G401.6 (cell line): ENCODE measurements around the gene CALML5.

Experiments
- FAIRE-seq: peaks from 2 replicates; lab custom pipeline; 2012; peaks lifted over from hg19 to GRCh38; lab: Jason Lieb, UNC

The CALML5 gene

DNA sequence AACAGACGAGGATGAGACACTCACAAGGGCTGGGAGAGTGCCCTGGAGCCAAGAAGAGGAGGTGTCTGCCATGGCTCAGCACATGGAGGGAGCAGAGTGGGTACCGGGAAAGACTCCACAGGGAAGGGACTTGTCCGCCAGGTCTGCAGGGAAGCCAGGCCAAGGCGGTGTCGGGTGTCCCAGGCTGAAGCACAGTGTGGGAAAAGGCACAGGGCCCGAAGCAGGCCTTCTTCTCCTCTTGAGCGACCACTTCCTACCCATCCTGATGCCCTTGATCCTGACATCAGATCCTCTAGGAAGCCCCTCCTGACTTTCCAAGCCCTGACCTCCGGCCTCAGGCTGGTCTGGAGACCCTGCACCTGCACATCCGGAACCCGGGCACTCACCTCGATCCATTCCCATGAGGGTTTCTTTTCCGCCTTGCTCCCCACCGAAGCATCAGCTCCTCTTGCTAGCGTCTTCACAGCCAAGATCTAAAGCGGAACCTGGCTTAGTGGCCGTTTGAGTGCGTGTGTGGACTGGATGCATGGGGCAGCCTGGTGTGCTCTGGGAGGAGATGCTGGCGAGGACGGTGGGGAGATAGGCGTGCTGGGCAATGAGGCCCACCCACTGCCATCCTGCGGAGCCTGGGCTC is 33.8 kb upstream of the CALML5 start:
- FAIRE-seq: no peak

DNA sequence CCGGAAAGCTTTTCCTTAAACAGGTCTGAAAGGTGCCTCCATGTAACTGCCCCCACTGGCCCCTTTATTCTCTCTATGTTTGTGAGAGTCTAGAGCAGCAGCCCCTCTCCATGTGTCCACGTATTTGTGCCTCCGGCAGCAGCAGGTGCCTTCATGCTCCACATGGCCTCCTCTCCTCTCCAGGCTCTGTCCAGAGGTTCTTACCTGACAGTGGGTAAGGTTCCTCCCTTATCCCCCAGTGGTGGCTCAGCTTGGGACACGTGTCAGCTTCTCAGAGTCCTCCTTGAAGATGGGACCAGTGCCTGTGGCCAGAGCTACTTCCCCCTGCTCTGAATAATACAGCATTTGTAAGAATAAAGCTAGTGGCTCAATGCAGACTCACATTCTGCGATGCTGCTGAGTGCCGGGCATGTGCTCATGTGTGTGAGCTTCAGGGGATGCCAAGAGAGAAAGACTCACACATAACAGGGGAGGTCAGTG is 33.3 kb upstream of the CALML5 start:
- no peak for FAIRE-seq

DNA sequence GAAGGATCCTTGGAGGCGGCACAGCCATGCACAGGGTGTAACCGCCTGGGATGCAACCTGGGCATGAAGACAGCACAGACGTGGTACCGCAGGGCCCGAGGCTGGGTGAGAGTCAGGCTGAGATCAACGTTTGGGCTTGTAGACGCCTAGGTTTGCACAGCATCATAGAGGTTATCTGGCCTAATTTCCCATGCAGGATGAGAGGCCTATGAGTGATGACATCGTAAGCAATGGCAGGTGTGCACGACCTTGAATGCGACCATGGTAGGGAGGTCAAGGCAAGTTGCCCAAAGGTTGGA is 32.9 kb upstream of the CALML5 start:
- no peak for FAIRE-seq

DNA sequence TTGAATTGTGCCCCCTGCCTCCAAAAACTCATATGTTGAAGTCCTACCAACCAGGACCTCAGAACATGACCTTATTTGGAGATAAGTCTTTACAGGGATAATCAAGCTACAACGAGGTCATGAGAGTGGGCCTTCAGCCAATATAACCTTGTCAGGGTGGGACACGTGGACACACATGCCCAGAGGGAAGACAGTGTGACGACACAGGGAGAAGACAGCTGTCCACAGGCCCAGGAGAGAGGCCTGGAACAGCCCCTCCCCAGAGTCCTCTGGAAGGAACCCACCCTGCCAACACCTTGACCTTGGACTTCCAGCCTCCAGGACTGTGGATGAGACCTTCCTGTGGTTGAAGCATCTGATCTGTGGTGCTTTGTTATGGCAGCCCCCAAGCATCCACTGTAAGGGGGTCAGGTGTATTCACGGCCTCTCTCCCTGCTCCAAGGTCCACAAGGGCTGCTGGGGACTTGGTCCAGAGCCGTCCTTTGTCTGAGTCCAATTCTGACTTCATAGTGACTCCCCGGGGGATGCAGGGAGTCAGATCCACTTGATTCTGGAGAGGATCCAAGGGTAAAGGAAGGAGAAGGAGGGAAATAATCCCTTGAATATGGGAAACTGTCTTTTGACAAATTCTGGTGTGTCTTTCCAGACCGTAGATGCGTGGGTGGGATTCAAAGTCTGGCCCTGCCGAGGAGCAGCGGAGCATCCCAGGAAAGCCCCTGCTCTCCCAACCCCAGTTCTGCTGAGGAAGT is 32.4 kb upstream of the CALML5 start:
- no peak for FAIRE-seq

DNA sequence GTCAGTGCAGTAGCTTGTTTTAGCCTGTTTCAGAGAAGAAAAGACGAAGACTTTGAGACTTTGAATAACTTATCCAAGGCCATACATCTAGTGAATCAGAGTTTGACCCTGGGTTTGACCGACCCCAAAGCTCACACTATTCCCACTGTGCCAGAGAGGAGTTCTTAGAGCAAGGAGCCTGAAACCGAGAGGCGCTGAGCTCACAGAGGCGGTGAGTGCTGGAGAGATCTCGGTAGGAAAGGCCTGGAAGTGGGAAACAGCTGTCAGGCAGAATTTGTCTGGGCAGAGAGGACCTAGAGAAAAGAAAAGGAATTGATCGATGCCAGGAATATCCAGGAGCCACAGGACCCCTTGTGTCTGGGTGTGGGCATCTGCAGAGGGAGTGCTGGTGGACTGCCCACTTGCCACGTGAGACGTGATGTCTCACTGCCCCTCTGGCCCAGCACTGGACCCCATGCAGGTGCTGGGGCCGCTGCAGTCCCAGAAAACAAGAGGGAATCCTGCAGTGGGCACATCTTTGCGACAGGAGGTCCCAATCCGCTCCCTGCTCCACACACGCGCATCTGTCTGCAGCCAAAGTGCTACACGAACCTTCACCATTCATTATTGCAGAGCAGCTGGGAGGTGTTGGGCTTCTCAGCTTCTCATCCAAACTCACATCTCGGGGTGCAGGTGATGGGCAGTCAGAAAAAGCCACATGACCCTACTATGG is 31.6 kb upstream of the CALML5 start:
- no peak for FAIRE-seq

DNA sequence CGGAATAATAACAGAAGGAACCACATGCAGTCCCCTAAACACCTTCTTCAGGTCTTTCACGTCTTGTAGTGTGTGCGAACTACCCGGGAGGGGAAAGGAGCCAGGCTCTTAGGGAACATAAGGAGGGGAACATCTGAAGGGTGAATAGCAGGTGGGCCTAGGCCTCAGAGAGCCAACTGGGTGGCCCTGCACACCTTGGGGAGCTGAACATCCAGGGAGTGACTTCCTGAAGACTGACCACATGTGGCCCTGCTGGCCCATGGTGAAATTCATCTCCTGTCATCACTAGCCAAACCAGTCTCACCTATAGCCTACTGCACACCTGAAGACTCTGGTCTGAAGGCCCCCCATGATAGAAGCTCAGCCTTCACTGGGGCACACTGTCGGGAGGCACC is 31.0 kb upstream of the CALML5 start:
- no peak for FAIRE-seq

DNA sequence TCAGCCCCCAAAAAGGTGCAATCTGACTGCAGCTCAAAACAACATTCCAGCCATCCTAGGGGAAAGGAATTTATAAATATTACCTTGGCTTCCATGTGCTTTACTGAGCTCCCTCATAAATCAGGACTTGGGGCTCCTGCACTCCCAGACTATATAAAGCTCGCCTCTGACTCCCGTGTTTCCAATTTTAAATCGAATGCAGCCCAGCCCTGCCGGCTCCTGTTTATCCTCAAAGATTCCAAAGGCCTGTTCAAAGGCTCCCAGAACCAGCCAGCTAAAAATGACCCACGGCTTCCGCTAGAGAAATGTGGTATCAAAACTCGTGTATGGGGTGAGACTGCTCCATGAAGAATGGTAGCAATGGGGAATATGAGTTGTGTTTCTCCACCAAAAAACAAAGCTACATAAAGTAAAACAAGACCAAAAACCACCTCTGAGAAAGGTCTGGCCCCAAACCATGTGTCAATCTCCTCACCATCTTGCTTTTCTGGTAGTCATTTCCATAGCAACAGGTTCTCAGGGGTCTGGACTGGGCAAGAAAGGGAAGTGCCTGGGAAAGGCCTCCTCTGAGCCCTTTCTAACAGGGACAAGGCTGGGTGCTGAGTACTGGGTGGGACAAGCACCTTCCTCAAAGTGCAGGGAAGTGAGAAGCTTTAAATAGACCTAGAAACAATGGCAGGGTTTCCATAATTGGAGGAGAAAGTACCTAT is 30.5 kb upstream of the CALML5 start:
- FAIRE-seq: no peak

DNA sequence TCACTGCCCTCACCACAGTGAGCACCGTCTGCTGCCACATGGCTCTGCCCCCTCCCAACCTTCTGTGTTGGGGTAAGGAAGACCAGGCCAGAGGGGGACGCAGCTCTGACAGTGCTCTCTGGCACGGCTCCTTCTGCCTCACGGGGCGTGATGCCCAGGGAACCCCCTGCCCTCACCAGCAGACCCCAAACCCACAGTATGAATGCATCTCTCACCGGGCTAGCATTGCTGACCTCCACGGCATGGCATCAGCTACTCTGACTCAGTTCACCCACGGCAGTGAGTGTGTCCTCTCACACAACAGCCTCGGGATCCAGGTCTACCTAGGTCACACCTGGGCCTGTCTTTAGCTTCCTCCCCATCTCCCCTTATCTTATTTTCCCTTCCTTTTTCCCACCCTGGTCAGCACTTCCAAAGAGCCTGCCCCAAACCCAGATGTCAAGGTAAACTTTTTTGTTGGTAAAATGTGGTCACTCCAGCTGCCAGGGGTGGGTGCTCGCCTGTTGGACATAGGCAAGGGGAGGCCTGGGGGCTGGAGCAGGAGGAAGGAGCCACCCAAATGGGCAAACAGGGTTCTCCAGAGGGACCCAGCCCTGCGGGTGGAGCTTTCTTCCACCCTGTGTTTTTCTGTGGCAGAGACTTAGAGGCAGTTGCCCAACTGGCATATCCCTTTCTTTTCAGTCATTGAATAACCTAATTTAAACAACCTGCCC is 29.8 kb upstream of the CALML5 start:
- FAIRE-seq: no peak

DNA sequence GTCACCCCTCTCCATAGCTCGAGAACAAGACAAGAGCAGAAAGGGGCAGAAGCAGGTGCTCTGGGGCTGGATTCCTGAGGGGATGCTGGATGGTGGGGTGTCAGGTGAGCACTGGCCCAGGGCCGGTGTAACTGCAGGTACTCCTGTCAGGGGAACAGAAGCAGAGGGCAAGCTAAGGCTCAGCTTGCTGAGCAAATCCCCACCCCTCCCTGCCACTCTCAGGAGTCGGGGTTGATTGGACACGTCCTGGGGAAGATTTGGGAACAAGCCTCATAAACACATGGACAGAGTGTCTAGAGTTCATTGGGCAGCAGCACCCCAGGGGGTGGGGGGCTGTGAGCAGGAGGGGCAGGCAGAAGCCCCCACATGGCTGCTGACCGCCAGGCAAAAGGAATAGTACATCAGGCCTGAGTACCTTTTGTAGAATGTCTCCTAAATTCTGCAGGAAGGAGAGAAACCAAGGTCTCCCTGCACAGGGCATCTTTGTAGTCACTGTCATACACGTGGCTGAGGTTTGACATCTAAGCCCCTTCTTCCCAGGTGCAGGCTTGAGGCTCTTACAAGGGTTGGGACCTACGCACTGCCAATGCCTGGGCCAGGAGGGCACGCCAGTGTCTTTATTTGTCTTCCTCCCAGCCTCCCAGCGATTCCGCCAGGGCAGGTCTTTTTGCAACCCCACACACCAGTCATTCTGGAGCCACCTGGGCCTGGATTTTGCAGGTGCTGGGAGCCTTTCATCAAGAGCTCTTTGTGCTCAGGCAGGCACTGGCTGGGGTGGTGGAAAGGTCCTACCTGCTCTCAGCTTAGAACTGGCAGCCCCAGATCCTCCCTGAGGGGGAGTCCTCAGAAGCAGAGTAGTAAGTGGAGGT is 28.2 kb upstream of the CALML5 start:
- no peak for FAIRE-seq

DNA sequence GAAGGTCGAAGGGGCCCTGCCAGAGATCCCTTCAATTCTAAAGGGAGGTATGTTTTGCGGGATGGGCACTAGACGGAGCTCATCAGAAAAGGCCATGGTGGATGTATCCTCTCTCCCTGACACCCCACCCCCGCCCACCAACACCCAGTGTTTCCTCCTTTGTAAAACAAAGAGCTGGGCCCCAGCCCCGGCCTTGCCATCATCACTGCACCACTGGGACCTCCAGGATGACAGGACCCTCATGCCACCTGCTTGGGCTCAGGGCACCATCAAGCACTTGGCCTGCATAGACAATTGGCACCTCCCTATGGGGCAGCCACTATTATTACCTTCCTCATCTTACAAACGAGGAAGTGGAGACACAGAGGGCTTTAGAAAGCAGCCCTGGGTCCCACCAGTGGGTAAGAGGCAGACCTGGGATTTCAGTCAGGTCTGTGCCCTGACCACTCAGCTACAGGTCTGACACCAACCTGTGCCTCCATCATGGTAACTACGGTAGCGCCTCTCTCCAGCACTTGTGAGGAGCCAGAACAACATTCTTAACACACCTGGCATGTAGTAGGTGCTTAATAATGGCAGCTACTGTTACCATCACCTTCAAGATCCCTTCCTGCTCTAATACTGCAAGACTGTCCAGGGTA is 27.4 kb upstream of the CALML5 start:
- no peak for FAIRE-seq

DNA sequence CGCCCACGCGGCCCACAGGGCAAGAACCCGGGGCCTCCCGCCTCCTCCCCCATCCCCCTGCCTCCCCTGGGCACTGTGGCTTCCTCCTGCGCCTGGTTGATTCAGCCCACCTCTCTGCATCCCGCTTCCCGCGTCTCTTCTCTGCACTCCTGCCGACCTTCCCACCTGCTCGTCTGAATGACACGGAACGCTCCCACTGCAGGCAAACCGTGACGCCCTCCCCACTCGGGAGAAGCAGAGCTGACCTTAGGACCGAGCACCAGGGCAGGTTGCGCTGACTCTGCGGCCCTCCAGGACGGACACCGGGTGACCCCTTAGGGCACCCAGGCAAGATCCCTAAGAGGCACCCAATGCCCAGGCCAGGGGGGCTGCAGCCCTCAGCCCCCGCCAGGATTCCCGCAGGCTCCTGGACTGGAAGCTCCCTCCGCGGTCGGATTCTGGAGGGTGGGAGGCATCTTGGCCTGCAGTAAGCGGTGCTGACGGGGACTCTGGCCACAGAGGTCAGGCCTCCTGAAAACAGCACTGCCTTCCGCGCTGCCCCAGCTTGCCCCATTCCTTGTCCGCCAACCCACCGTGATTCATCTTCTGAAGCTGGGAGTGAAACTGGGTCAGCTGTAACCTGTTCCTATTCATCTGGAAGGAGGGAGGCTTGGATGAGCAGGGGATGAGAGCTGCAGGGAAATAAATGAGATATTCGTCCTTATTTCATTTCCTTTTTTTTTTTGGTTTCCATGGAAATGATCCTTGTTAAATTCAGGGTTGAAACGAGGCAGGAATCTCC is 26.4 kb upstream of the CALML5 start:
- FAIRE-seq: no peak

DNA sequence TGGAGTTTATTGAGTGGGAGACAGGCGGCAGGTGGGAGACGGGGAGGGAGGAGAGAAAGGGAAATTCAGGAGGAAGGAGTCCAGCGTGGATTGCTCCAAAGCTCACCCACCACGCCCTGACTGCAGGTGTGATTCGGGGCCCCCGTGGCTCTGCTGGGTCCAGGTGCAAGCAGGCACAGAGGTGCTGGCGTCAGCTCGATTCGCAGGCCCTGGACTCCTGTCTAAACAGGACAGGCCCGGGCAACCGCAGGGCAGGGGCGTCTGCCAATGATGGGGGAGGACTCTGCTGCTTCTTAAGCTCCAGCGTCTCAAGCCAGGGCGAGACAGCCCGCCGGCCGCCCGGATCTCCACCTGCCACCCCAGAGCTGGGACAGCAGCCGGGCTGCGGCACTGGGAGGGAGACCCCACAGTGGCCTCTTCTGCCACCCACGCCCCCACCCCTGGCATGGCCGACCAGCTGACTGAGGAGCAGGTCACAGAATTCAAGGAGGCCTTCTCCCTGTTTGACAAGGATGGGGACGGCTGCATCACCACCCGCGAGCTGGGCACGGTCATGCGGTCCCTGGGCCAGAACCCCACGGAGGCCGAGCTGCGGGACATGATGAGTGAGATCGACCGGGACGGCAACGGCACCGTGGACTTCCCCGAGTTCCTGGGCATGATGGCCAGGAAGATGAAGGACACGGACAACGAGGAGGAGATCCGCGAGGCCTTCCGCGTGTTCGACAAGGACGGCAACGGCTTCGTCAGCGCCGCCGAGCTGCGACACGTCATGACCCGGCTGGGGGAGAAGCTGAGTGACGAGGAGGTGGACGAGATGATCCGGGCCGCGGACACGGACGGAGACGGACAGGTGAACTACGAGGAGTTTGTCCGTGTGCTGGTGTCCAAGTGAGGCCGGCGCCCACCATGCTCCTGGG is 25.5 kb upstream of the CALML5 start, which contains the start of gene CALML3:
Gene CALML3 (plus strand): TSS at position 321 of the 920 bp plus-strand sequence. CDS start 125 bp downstream, at position 446.
- no peak for FAIRE-seq

DNA sequence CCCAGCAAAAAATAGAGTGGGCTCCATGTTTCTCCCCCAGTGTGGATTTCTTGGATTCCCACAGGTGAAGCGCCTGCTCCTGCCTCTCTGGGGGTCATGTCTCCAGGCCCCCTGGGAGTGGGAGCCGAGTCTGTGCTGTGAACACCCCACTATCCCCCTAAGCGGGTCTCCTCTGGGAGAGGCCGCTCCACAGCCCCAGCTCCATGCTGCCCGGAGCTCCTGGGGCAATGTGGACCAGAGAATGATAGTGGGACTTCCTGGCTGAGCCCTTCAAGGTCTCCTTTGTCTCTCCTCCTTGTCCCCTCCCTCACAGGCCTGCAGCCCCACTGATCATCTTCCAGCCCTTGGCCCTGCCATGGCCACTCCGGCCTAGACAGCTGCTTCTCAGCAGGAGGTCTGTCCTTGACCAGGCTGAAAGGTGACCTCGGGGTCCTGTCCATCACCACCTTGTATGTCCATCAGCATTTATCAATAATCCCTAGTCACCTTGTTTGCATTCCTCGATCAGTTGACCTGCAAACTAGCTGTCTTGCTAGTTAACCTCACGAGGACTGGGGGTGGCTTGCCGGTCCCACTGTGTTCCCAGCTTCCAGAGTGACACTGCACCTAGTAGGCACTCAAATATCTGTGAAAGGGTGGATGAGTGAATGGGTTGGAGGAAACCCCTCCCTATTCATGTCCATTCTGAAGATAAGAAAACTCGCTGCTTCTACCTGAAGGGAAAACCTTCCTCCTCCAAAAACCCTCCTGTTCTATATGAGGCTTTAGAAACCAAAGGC is 24.6 kb upstream of the CALML5 start:
- FAIRE-seq: no peak

DNA sequence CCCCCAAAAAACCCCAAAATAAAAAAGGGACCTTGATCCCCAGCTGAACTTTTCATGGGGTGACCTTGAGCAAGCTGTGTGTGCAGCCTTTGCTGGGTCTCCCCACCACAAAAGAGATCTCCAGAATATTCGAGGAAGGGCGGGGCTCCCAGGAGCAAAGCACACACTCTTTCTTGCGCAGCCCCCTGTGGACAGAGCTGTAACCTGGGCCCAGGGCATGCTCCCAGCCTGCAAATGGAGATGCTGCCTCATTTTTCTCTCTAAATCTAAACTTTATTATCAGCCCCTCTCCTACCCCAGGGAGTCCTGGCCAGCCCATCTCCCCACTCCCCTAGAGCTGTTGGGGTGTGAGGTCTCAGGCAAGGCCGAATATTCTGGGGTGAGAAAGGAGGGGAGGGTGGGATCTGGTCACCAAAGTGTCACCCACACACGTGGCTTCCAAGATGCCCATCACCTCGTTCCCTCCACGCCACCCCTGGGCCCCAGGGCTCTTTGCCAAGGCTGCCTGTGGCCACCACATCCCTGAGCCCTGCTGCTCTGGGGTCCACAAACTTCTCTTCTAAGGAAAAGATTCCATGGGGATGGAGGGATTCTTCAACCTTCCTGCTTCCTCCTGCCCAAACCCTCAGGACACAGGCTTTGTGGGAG is 23.7 kb upstream of the CALML5 start:
- no peak for FAIRE-seq

DNA sequence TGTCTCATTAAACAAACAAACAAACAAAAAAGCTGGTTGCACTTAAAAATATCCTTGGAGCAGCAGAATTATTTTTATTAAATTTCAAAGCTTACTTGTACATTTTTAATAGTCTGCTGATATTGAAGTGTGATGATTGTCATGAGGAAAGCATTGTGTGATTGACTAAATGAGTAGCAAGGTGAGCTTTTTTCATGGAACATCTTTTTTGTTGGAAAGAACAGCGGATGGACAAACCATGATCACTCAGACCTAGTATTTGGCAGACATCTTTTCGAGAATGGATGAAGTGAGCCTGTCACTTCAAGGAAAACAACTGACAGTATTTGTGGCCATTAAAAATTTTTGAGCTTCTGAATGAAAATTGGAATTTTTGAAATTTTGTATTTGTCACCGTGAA is 19.7 kb upstream of the CALML5 start:
- no peak for FAIRE-seq

DNA sequence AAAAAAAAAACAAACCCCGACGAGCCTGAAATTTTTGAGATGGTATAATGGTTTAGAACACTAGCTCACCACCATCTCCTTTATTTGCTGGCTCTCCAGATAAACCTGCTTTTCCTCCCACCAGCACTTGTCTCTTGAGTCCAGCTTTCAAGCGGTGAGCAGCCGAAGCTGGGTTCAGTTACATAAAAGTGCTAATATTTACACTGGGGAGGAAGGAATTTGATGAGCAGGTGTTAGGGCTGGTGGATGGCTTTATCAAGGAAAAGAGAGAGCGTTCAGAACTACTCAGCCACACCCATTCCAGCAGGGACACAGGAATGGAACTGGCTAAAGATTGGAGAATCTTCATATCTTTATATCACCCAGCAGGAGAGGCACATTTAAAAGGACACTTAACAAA is 18.8 kb upstream of the CALML5 start:
- FAIRE-seq: no peak

DNA sequence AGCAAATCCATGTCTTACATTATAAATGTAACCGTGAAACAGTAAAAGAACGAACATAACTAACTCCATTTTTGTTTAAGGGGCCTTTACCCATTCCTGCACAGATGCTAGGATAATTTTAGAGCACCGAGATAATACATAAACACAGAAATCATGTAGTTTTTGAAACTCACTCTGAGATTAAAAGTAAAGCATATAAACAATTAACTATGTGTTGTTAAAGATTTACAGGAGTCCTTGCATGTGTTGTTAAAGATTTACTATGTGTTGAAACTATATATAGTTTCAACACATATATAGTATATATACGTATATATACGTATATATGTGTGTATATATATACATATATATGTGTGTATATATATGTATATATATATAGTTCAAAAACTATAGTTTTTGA is 18.2 kb upstream of the CALML5 start:
- peak; percentile 34 for FAIRE-seq
